Activated CD4-positive, alpha-beta T cell treated with anti-CD3 and anti-CD28 coated beads, Interleukin-2, amount 10 ng/mL, durations not matched to agents 24 days and 14 days (primary cell): ENCODE data around the gene MIGA2. TPM values are rescaled to one million over a fixed set of nuclear protein-coding genes. Genes with fewer than 3 reads are reported as not detected.
A peak's percentile ranks its signal among the peaks of the same experiment; 100 is the strongest.

Source experiments
- DNase-seq: peaks from one replicate; pipeline ENCODE4 v3.0.0; 2022
- H3K27ac Mint-ChIP-seq: one replicate; pipeline ENCODE4 v1.8.0; 2022; ENCODE audit warnings: mild to moderate bottlenecking, mixed read lengths
- H3K27me3 Mint-ChIP-seq: one replicate; pipeline ENCODE4 v1.8.0; 2022; ENCODE audit warnings: mixed read lengths
- H3K36me3 Mint-ChIP-seq: one replicate; pipeline ENCODE4 v1.8.0; 2022; ENCODE audit warnings: low read depth, mild to moderate bottlenecking, mixed read lengths
- H3K4me1 Mint-ChIP-seq: one replicate; pipeline ENCODE4 v1.8.0; 2021; ENCODE audit warnings: mixed read lengths
- H3K4me3 Mint-ChIP-seq: one replicate; pipeline ENCODE4 v1.8.0; 2022; ENCODE audit warnings: mild to moderate bottlenecking, moderate library complexity, mixed read lengths
- H3K9me3 Mint-ChIP-seq: one replicate; pipeline ENCODE4 v1.8.0; 2021; ENCODE audit warnings: mixed read lengths
- intact Hi-C: fragments of 100-400 bp; cut with micrococcal nuclease; formaldehyde crosslinking; loops from one replicate; pipeline ENCODE4 v1.15.1; 2023
- total RNA-seq: library from RNA; stranded (reverse); gene quantifications from 2 replicates; pipeline ENCODE4 v1.2.3, GENCODE V29; 2022

Gene MIGA2
- total RNA-seq, 1 donor from 2014 or later: 43.3 TPM

- H3K27me3 Mint-ChIP-seq: peaks cover 2% of the 10 kb centered on the region
- peak overlapping the region; percentile 98 for H3K4me3 Mint-ChIP-seq
- no peaks in the 10 kb centered on the region for H3K9me3 Mint-ChIP-seq
- intact Hi-C loops: no loop called here
- peaks cover 11% of the 10 kb centered on the region for H3K36me3 Mint-ChIP-seq
- DNase-seq: no peak
- no peak overlapping the region for H3K27ac Mint-ChIP-seq
- H3K4me1 Mint-ChIP-seq: peaks cover 26% of the 10 kb centered on the region
Observed at GRCh38 chr9:129037767-129038098, 1.3 kb downstream of the MIGA2 start.

- H3K27me3 Mint-ChIP-seq: peaks cover 2% of the 10 kb centered on the region
- H3K36me3 Mint-ChIP-seq: peaks cover 11% of the 10 kb centered on the region
- intact Hi-C loops: no loop called here
- H3K4me1 Mint-ChIP-seq: peaks cover 26% of the 10 kb centered on the region
- DNase-seq: no peak
- no peaks in the 10 kb centered on the region for H3K9me3 Mint-ChIP-seq
- no peak overlapping the region for H3K27ac Mint-ChIP-seq
- H3K4me3 Mint-ChIP-seq: peak overlapping the region; percentile 98
Observed at GRCh38 chr9:129038109-129038852, 1.9 kb downstream of the MIGA2 start.

GRCh38 chr9:129040113-129040643 lies 3.8 kb downstream of the MIGA2 start:
- H3K27me3 Mint-ChIP-seq: peaks cover 2% of the 10 kb centered on the region
- intact Hi-C loops: no loop called here
- no peak overlapping the region for H3K27ac Mint-ChIP-seq

GRCh38 chr9:129042016-129042415 lies 5.6 kb downstream of the MIGA2 start:
- intact Hi-C loops: no loop called here
- Mint-ChIP-seq H3K4me3 (no peak overlapping the region), H3K36me3 (peaks cover 16% of the 10 kb centered on the region), H3K4me1 (peaks cover 15% of the 10 kb centered on the region), H3K27me3 (no peaks in the 10 kb centered on the region), H3K9me3 (no peaks in the 10 kb centered on the region), H3K27ac (no peak overlapping the region)
- DNase-seq: no peak

More at GRCh38 chr9:129040113-129040643, 3.8 kb downstream of the MIGA2 start:
- Mint-ChIP-seq H3K9me3 (no peaks in the 10 kb centered on the region), H3K4me1 (peaks cover 26% of the 10 kb centered on the region), H3K36me3 (peaks cover 15% of the 10 kb centered on the region), H3K4me3 (no peak overlapping the region)
- DNase-seq: no peak

GRCh38 chr9:129052592-129052991 lies 16.2 kb downstream of the MIGA2 start:
- no peak overlapping the region for H3K4me3 Mint-ChIP-seq
- H3K4me1 Mint-ChIP-seq: no peaks in the 10 kb centered on the region
- DNase-seq: no peak
- intact Hi-C loops: no loop called here
- H3K9me3 Mint-ChIP-seq: no peaks in the 10 kb centered on the region
- H3K36me3 Mint-ChIP-seq: peaks cover 16% of the 10 kb centered on the region
- no peaks in the 10 kb centered on the region for H3K27me3 Mint-ChIP-seq
- H3K27ac Mint-ChIP-seq: no peak overlapping the region

GRCh38 chr9:129053020-129053419 lies 16.6 kb downstream of the MIGA2 start:
- Mint-ChIP-seq H3K4me3 (no peak overlapping the region), H3K4me1 (no peaks in the 10 kb centered on the region), H3K27ac (no peak overlapping the region), H3K36me3 (peaks cover 17% of the 10 kb centered on the region), H3K9me3 (no peaks in the 10 kb centered on the region), H3K27me3 (no peaks in the 10 kb centered on the region)
- intact Hi-C loops: no loop called here
- no peak for DNase-seq

- no peak for DNase-seq
- H3K27me3 Mint-ChIP-seq: no peaks in the 10 kb centered on the region
- no peak overlapping the region for H3K4me3 Mint-ChIP-seq
- H3K4me1 Mint-ChIP-seq: no peaks in the 10 kb centered on the region
- H3K9me3 Mint-ChIP-seq: no peaks in the 10 kb centered on the region
- peaks cover 10% of the 10 kb centered on the region for H3K36me3 Mint-ChIP-seq
- no peak overlapping the region for H3K27ac Mint-ChIP-seq
- intact Hi-C loops: no loop called here
Observed at GRCh38 chr9:129054163-129054851, 17.9 kb downstream of the MIGA2 start.

- Mint-ChIP-seq H3K9me3 (no peaks in the 10 kb centered on the region), H3K4me3 (no peak overlapping the region), H3K4me1 (no peaks in the 10 kb centered on the region), H3K36me3 (peaks cover 15% of the 10 kb centered on the region), H3K27me3 (no peaks in the 10 kb centered on the region), H3K27ac (no peak overlapping the region)
- intact Hi-C loops: no loop called here
- no peak for DNase-seq
Observed at GRCh38 chr9:129058965-129059795, 22.8 kb downstream of the MIGA2 start.

GRCh38 chr9:129059796-129060785 lies 23.7 kb downstream of the MIGA2 start:
- no peaks in the 10 kb centered on the region for H3K9me3 Mint-ChIP-seq
- no peak overlapping the region for H3K4me3 Mint-ChIP-seq
- intact Hi-C loops: no loop called here
- H3K36me3 Mint-ChIP-seq: peaks cover 12% of the 10 kb centered on the region
- no peak overlapping the region for H3K27ac Mint-ChIP-seq
- H3K27me3 Mint-ChIP-seq: no peaks in the 10 kb centered on the region
- H3K4me1 Mint-ChIP-seq: no peaks in the 10 kb centered on the region
- no peak for DNase-seq

GRCh38 chr9:129060991-129061390 lies 24.6 kb downstream of the MIGA2 start:
- H3K27me3 Mint-ChIP-seq: no peaks in the 10 kb centered on the region
- no peak overlapping the region for H3K27ac Mint-ChIP-seq
- no peaks in the 10 kb centered on the region for H3K9me3 Mint-ChIP-seq
- no peaks in the 10 kb centered on the region for H3K4me1 Mint-ChIP-seq
- DNase-seq: no peak
- peaks cover 16% of the 10 kb centered on the region for H3K36me3 Mint-ChIP-seq
- intact Hi-C loops: no loop called here
- no peak overlapping the region for H3K4me3 Mint-ChIP-seq

GRCh38 chr9:129063061-129063460 lies 26.6 kb downstream of the MIGA2 start:
- Mint-ChIP-seq H3K9me3 (no peaks in the 10 kb centered on the region), H3K36me3 (peaks cover 10% of the 10 kb centered on the region), H3K4me3 (no peak overlapping the region), H3K27me3 (no peaks in the 10 kb centered on the region), H3K27ac (no peak overlapping the region), H3K4me1 (no peaks in the 10 kb centered on the region)
- intact Hi-C loops: no loop called here
- DNase-seq: no peak

GRCh38 chr9:129064499-129064908 lies 28.1 kb downstream of the MIGA2 start:
- DNase-seq: no peak
- peaks cover 9% of the 10 kb centered on the region for H3K4me1 Mint-ChIP-seq
- intact Hi-C loops: no loop called here
- no peak overlapping the region for H3K4me3 Mint-ChIP-seq
- no peak overlapping the region for H3K27ac Mint-ChIP-seq
- H3K36me3 Mint-ChIP-seq: peaks cover 10% of the 10 kb centered on the region
- no peaks in the 10 kb centered on the region for H3K27me3 Mint-ChIP-seq
- H3K9me3 Mint-ChIP-seq: no peaks in the 10 kb centered on the region

- no peak for DNase-seq
- peak overlapping the region; percentile 82 for H3K27ac Mint-ChIP-seq
- no peaks in the 10 kb centered on the region for H3K9me3 Mint-ChIP-seq
- no peaks in the 10 kb centered on the region for H3K27me3 Mint-ChIP-seq
- peaks cover 7% of the 10 kb centered on the region for H3K36me3 Mint-ChIP-seq
- H3K4me1 Mint-ChIP-seq: peaks cover 16% of the 10 kb centered on the region
- peak overlapping the region; percentile 13 for H3K4me3 Mint-ChIP-seq
- intact Hi-C loops: no loop called here
Observed at GRCh38 chr9:129068110-129068509, 31.7 kb downstream of the MIGA2 start.
